RWPE2 (cell line): ENCODE data around the gene FAM131C.
"Not testable (repeated sequence)": the region's sequence is repeated elsewhere in the genome, so short reads cannot be mapped to it uniquely, and the experiment has no call there.

Experiments
- ATAC-seq: fragments of 200-7000 bp; cut with Tn5 transposase; 3 replicates; pipeline ENCODE4 v1.9.1; 2021; ENCODE audit warnings: low read depth
- DNase-seq: peaks from one replicate; pipeline ENCODE4 v3.0.0-alpha.2; 2020; ENCODE audit warnings: low spot score
- H3K27ac ChIP-seq: fragments of 450-650 bp; 2 replicates; pipeline ENCODE4 v1.5.1; 2017; ENCODE audit warnings: mild to moderate bottlenecking; ENCODE audit not compliant: poor library complexity, severe bottlenecking
- H3K27me3 ChIP-seq: fragments of 250-450 bp; sonication (Bioruptor Pico); 2 replicates; pipeline ENCODE4 v1.5.1; 2021; ENCODE audit warnings: mild to moderate bottlenecking, moderate library complexity; ENCODE audit not compliant: insufficient read depth, poor library complexity, severe bottlenecking
- H3K36me3 ChIP-seq: fragments of 250-450 bp; sonication (Bioruptor Pico); 2 replicates; pipeline ENCODE4 v1.5.1; 2020; ENCODE audit warnings: low read depth, mild to moderate bottlenecking, moderate library complexity
- H3K4me1 ChIP-seq: fragments of 250-450 bp; sonication (Bioruptor Pico); 2 replicates; pipeline ENCODE4 v1.5.1; 2021; ENCODE audit warnings: mild to moderate bottlenecking, moderate library complexity; ENCODE audit not compliant: insufficient read depth, poor library complexity, severe bottlenecking
- H3K4me3 ChIP-seq: fragments of 250-450 bp; sonication (Bioruptor Pico); 2 replicates; pipeline ENCODE4 v1.5.1; 2021; ENCODE audit warnings: mild to moderate bottlenecking, moderate library complexity; ENCODE audit not compliant: severe bottlenecking
- H3K9me3 ChIP-seq: fragments of 250-450 bp; sonication (Bioruptor Pico); 2 replicates; pipeline ENCODE4 v1.5.1; 2021; ENCODE audit warnings: mild to moderate bottlenecking, moderate library complexity; ENCODE audit not compliant: severe bottlenecking
- TF ChIP-seq, protein P1 (sequence below): fragments of 450-650 bp; IDR thresholded peaks from one replicate; pipeline ENCODE4 v1.5.1; 2017; ENCODE audit warnings: mild to moderate bottlenecking, moderate library complexity; ENCODE audit not compliant: poor library complexity, severe bottlenecking

Gene FAM131C

GRCh38 chr1:16021681-16022080 lies 51.8 kb downstream of the FAM131C start, which contains the start of gene CLCNKA:
TSS of gene CLCNKA (plus strand) at chr1:16022036. CDS start at chr1:16022620, 584 bp downstream.
- ATAC-seq (no peak), DNase-seq (no peak)
- H3K27me3 ChIP-seq: no peaks in the 10 kb centered on the region
- H3K4me1 ChIP-seq: no peaks in the 10 kb centered on the region
- no peaks in the 10 kb centered on the region for H3K36me3 ChIP-seq
- H3K9me3 ChIP-seq: peaks cover 3% of the 10 kb centered on the region
- H3K27ac ChIP-seq: no peak within 1 kb of the TSS
- no peak within 1 kb of the TSS for H3K4me3 ChIP-seq
- TF ChIP-seq, protein P1, sequence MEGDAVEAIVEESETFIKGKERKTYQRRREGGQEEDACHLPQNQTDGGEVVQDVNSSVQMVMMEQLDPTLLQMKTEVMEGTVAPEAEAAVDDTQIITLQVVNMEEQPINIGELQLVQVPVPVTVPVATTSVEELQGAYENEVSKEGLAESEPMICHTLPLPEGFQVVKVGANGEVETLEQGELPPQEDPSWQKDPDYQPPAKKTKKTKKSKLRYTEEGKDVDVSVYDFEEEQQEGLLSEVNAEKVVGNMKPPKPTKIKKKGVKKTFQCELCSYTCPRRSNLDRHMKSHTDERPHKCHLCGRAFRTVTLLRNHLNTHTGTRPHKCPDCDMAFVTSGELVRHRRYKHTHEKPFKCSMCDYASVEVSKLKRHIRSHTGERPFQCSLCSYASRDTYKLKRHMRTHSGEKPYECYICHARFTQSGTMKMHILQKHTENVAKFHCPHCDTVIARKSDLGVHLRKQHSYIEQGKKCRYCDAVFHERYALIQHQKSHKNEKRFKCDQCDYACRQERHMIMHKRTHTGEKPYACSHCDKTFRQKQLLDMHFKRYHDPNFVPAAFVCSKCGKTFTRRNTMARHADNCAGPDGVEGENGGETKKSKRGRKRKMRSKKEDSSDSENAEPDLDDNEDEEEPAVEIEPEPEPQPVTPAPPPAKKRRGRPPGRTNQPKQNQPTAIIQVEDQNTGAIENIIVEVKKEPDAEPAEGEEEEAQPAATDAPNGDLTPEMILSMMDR: no peak

DNA sequence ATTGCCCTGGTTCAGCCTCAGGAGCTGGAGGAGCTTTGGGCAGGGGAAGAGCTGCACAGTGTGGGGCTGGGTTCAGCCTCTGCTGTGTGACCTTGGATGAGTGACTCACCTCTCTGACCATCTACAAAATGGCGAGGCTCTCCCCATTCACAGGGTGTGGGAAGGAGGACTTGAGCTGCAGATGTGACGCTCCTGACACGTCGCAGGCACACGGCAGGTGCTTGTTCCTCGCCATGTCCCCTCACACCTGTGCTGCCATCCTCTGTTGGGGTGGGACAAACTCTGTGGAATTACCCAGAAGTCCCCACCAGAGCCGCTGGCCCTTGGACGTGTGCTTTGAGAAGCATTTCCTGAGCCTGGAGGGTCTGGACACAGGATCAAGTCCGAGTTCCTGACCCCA lies 52.6 kb downstream of the FAM131C start:
- not testable (repeated sequence) for H3K36me3 ChIP-seq, DNase-seq, H3K27me3 ChIP-seq, H3K27ac ChIP-seq, ATAC-seq, H3K4me3 ChIP-seq, H3K9me3 ChIP-seq, H3K4me1 ChIP-seq

GRCh38 chr1:16020325-16020724 lies 53.1 kb downstream of the FAM131C start:
- DNase-seq (no peak), ATAC-seq (no peak)
- H3K9me3 ChIP-seq: peaks cover 3% of the 10 kb centered on the region
- no peak overlapping the region for H3K27ac ChIP-seq
- no peak overlapping the region for H3K4me3 ChIP-seq
- H3K36me3 ChIP-seq: no peaks in the 10 kb centered on the region
- peaks cover 6% of the 10 kb centered on the region for H3K4me1 ChIP-seq
- TF ChIP-seq, protein P1: no peak
- no peaks in the 10 kb centered on the region for H3K27me3 ChIP-seq

DNA sequence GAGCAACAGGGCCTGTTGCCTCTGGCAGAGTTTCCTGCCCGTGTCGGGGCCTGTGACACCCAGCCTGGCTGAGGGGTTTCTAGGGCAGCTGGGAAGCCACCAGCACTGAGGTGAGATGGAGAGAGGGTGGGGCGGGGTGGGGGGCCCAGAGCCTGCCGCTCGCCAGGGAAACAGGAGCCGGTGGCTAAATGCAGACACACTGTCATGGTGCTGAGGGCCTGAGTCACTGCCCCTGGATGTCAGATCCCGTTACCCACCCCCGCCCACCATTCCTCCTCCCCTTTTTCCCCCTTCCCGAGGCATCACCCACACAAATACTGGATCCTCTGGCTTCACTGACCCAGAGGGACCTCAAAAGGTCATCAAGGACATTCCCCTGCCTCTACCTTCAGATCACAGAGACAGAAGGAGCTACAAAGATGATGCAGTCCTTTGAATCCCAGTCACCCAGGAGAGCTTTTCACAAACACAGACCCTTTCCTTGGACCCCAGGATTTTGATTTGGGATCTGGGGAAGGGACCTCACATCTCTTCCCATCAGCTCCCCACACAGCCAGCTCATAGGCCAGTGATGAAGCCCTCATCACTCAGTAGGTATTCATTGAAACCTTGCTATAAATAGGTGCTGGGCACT lies 53.7 kb downstream of the FAM131C start:
- Histone ChIP-seq H3K27ac (no peak overlapping the region), H3K9me3 (peaks cover 3% of the 10 kb centered on the region), H3K36me3 (no peaks in the 10 kb centered on the region), H3K4me3 (no peak overlapping the region), H3K4me1 (peaks cover 6% of the 10 kb centered on the region), H3K27me3 (no peaks in the 10 kb centered on the region)
- ATAC-seq (no peak), DNase-seq (no peak)
- TF ChIP-seq, protein P1: no peak

DNA sequence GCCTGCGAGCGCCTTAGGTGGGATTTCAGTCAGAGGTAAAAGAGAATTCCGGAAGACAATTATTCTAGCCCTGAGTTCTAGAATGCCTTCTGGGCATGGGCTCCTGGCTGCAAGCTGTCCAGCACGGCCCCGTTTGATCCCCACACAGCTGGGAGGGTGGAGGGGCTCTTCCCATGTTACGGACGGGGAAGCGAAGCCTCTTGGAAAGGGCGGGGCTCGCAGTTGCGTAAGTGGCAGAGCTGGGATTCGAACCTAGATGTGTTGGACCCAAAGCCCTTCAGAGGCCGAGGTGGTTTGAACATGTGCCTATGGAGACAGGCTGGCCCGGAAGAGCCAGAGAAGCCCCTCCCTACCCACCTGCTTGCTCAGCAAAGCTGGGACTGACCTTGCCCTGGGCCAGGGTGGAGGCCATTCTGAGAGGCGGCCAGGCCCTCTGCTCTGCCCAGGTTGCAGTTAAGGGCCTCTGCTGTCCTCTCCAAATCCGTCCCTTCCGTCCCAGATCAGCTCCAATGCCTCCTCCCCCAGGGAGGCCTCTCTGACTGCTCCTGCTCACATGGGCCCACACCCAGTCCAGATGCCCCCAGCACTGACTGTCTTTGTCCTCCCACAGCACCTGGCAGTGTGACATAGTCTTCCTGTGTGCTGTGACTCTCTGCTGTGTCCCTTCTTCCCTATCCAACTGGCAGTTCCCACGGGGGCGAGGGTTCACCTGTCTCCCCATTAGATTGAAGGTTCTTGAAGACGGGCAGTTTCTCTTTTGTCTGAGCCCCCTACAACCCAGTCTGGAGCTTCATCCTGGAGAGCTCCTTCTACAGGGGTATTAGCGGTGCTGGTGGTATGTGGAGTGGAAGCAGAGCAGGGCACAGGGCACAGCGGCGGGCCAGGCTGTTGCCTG lies 54.5 kb downstream of the FAM131C start:
- Histone ChIP-seq H3K27ac (no peak overlapping the region), H3K27me3 (no peaks in the 10 kb centered on the region), H3K4me1 (peaks cover 6% of the 10 kb centered on the region)

More for the DNA sequence above, 54.5 kb downstream of the FAM131C start:
- H3K4me3 ChIP-seq: no peak overlapping the region
- ATAC-seq: no peak
- TF ChIP-seq, protein P1: no peak
- H3K9me3 ChIP-seq: peaks cover 3% of the 10 kb centered on the region
- H3K36me3 ChIP-seq: no peaks in the 10 kb centered on the region
- DNase-seq: no peak
